Kidney capillary endothelial cell (primary cell): Measurements from ENCODE around the gene KIF2A.

Experiments used
- DNase-seq: peaks from one replicate; pipeline ENCODE4 v3.0.0-alpha.2; 2018; ENCODE audit warnings: low spot score

KIF2A gene

DNA sequence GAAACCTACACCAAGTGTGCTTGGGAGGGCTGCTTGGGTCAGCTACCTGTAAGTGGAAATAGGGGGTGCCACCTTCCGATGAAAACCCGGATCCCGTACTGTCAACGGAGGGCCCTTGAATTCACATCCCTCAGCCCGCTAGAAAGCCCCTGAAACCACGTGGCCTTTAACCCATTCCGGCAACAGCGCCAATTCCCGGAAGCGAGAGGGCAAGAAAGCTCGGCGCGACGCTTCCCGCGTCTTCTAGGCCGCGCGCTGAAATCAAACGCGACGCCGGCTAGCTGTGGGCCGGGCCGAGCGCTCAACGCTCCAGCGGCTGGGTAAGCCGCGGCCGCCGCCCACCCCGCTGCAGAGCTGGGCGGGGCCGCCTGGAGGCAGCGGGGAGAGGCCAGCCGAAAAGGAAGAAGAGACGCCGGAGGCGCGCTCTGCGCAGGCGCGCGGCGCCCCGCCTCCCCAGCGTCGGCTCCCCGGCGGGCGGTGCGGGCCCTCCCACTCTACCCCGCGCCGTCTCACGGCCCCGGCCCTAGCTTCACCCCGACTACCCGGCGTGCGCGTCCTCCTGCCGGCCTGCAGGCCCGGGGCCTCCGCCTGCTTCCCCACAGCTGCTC is at the start of gene KIF2A:
Gene KIF2A, plus strand, starts transcription at position 492 of the 608 bp plus-strand sequence. CDS start 267 bp downstream, outside the sequence.
- peak; percentile 95 for DNase-seq

DNA sequence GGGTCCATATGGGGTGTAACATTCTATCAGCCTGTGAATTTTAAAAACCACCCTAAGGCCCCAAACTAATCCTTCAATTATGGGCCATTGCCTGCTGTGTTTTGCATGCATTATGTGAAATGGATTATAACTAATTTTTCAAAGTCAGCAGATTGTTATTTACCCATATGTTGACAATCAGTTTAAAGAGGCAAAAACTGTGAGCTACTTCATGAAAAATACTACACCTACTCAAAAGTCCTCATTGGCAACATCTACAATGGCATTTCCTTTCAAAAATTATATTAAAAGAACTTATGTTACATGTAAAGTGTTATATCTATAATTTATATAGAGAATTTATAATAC is 49.0 kb upstream of the KIF2A start:
- no peak for DNase-seq

DNA sequence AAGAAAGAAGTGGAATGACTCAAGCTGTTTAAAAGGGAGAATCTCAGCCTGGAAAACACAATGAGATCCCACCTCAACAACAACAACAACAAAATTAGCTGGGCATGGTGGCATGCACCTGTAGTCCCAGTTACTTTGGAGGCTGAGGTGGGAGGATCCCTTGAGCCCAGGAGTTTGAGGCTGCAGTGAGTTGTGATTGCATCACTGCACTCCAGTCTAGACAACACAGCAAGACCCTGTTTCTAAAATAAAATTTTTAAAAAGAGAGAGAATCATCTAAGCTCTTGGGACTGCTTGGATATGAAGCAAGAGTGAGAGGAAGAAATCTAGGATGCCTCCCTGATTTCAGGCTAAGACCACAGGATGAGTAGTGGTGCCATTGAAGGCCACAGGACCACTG is 47.4 kb upstream of the KIF2A start:
- DNase-seq, result no peak

DNA sequence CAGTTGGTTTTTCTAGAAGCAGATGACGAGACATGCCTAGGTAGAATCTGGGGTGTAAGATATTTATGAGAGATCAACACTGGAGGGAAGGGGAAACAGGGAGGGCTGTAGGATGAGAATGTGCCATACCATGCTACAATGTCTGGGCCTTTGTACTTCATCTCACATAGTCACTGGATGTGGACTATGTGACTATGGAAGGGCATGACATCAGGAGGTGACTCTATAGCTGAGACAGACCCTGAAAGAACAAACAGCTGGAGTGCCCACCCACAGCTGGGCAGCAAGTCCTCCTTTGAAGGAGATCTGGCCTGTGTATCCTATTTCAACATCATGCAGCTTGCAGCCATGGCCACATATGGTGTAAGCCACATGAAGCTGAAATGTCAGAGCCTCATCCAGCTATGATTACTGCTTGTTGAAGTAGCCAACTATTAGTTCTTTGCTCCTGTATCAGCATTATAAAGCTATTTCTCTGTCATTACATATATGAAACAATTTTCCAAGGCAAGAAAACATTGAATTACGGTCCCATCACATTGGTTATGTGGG is 46.2 kb upstream of the KIF2A start:
- no peak for DNase-seq

DNA sequence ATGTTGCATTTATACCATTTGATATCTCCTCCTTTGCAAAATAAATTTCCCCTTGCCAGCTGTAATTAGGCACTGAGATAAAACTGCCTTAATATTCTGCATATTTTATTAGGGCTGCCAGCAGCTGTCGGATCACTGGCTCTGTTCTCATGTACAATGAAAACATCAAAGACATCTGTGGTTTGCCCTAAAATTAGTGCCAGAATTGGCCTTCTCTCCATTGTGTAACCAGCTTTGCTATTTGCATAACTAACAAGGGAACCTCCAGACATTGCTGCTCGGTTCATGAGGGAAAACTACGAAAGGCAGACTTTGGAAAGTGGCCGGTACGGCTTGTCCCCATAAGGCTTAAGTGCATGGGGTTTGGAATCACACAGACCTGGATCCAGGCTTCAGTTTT is 45.5 kb upstream of the KIF2A start:
- no peak for DNase-seq

DNA sequence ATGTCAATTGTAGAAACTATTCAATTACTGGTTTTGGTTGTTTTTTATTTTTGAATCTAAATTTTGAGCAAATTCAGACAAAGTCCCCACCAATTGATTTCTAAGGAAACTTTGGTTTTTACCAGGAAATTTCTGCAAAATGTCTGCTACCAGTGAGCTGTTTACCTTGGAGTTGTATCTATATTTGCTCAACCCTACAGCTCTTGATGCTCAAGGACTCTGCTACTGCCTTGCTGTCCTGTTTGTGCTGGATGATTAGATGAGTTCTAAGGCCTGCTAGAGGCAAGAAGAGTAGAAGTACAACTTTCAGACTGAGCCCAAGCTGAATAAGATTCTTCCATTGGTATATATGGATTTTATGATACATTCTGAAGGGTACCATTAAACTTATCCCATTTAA is 42.6 kb upstream of the KIF2A start:
- DNase-seq, result no peak

DNA sequence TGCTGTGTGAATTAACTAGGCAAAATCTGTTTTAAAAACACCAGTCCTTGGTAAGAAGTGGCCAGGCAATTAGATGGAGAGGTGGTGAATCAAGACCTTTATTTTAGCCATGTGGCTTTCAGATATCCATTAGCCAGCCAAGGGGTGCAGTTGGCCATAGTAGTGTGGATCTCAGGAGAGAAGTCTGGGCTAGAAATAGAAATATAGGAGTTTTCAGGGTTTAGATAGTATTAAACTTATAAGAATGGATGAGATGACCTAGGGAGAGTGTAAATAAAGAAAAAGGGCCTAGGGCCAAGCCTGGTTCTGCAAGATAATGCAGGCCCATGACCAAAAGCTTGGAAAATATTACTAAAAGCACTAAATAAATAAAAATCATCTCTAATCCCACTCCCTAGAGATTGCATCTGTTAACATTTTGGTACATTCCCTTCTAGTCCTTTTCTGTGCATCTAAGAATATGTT is 40.3 kb upstream of the KIF2A start:
- no peak for DNase-seq

DNA sequence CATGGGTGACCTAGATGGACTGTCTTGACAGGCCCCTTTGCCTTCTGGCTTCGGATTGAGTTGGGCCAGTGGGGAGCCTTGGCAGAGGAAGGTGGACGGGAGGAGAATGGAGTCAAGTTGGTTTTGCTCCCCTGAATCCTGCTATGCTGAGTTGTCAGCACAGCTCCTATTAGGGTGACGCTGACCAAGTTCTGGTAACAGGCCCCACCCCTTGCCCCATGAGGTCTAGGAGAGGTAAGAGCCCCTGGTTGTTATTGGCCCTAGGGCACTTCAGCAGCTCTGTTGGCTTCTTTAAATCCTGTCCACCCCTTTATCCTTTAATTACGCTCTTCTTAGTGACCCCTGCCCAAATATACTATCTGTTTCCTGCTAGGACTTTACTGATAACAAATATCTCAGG is 39.4 kb upstream of the KIF2A start:
- no peak for DNase-seq

DNA sequence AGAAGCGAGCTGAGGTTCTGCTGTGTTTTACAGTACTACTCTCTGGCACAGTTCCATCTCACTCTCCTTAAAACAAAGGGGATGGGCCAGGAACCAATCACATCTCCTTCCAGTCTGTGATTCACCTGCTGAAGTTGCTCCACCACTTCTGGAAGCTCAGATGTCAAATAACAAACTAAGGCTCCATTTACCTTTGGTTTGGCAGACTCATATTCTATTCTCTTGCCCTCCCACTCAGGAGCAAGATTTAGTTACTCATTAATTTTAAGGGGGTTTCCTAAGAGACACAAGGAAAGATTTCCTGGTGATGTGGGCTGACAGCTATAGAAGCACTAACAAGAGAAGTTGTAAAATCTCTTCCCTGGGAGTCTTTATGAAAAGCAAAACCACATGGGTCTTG is 37.8 kb upstream of the KIF2A start:
- DNase-seq, result no peak

DNA sequence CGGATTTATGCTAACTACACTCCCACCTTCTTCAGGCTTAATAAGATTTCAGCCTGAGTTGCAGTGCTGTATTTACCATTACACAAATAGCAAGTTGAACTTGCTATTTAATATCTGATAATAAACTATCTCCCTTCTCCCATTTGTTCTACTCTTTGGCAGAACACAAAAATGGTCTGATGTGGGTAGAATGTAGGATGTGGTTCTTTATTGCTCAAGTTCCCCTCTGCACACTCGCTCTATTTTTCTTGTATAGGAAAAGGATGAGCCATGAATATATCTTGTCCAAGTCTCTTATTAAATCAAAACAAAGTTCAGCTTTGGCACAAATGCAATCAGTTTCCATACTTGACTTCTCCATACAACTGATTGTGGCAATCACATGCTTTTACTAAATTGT is 37.2 kb upstream of the KIF2A start:
- no peak for DNase-seq

DNA sequence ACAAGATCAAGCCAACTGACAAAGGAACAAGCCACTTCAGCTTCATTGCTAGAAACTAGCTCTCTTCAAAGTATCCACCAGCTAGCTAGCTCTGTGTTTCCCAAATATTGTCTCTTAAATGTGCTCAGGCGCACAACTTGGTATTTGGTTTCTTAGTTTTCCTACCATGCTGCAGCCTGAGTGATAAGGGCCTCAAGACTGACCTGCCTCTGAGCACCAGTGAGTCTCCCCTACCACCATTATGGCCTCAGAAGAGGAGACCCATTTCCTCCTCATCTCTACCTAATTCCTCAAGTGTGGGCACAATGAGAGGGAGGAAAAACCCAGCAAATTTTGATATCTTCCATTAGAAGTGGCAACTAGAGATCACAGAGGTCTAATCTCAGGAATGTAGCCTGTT is 34.6 kb upstream of the KIF2A start:
- no peak for DNase-seq

DNA sequence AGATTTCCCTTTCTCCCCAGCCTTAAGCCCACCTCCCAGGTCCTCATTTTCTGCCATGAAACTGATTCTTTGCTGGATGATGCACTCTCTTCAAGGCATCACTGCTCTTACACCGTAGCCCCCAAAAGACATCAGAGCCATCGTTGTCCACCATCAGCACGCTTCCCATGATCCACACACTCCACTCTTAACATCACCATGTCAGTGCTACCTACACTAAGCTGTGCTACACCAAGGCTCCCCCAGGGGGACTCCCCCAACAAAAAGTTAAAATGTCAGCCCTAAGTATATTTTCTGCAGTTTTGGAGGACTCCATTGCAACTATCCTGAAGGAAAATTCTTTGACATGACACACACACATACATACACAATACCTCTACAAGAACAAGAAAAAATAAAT is 34.1 kb upstream of the KIF2A start:
- DNase-seq, result no peak

DNA sequence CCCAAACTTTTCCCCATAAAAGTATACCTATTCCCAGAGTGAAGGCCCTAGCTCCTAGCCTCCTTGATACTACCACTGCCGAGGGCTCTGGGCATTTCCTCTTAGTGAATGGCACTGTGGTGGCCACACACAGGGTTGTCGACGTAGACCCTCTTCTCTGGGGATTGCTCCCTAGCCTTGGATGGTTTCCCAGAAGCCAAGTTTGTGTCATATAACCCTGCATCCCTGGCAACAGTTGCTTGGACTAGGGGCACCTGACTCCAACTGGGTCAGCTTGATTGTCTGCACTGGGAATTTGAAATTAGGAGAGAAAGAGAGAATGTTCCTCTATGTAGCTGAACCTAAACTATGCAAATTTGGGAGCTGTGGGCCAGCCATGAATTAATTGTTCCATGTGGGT is 32.3 kb upstream of the KIF2A start:
- DNase-seq, result no peak

DNA sequence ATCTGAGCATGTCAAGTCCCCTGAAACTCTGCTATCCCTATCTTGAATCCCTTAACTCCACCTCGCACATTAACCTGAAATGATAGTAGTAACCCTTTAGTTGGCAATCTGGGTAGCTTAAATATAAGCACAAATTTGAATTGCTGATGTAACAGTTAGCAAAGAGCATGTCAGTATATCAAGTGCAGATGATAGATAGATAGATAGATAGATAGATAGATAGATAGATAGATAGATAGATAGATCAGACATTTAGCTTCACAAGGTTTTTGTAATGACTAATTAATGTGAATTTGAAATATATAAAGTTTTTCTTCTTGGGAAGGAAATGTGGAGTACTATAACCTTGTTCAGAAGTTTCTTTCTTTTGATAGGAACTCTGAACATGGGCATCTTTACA is 30.4 kb upstream of the KIF2A start:
- no peak for DNase-seq

DNA sequence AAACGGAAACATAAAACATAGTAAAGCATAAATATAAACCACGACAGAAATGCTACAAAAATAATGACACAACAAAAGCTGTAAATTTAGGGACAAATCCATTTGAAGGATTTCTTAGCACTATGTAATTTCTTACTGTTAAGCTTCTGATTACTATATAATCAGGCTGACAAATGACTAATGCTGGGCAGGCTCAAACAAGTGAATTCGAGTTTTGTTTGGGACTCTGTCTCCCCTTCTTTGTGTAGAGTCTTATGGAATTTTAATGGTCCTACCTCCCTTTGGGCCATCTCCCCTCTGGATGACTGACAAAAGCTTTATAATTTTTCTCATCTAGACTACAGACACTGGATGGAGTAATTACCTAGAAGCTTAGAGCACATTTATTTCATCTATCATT is 24.6 kb upstream of the KIF2A start:
- no peak for DNase-seq

DNA sequence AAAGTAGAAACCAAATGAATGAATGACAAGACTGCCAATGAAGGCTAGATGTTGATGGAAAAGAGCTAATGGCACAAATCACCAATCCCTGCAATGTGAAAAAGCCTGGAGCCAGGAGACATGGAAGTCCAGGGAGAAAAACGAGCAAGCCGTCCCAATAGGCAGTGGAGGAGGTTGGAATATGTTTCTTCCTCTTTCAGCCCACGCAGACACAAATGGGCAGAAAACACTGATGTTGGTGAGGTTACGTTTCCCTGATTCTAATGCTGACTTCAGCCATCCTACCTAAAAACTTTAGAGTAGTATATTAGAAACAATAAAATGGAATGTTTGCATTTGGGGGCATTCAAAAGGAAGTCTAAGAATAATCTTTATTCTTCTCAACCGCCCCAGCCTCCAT is 23.9 kb upstream of the KIF2A start:
- DNase-seq, result no peak

DNA sequence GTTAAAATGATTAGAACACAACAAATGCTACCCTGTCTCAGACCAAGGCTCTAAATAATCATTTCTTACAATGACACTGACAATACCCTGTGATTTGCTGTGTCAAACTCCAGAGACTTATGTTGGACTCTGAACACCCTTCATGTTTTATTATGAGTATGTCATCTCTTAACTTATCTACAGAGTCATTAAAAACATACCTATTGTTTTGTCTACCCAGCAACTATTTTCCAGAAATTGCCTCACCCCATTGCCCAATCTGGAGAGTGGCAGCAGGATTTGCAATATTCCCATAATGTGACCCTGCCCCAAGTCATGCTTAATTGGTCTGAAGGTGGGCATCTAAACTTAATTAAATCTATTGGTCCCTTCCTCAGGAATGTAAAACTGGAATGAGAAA is 23.0 kb upstream of the KIF2A start:
- DNase-seq, result no peak

DNA sequence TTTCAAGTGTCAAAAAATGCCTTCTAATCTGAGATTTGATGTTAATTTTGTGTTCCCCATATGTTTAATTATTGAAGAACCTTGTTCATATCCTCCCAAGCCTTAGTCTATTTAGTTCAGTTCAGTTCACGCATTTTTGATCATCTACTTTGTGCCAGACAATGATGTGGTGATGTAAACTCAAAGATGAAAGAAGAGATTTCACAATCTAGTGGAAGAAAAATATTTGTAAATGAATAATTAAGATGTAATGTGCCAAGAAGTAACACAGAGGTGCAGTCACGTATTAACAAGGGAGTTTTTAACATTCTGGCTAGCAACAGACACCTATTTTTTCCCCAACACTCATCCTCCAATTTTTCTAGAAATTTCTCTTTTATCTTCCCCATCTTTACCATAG is 22.1 kb upstream of the KIF2A start:
- no peak for DNase-seq

DNA sequence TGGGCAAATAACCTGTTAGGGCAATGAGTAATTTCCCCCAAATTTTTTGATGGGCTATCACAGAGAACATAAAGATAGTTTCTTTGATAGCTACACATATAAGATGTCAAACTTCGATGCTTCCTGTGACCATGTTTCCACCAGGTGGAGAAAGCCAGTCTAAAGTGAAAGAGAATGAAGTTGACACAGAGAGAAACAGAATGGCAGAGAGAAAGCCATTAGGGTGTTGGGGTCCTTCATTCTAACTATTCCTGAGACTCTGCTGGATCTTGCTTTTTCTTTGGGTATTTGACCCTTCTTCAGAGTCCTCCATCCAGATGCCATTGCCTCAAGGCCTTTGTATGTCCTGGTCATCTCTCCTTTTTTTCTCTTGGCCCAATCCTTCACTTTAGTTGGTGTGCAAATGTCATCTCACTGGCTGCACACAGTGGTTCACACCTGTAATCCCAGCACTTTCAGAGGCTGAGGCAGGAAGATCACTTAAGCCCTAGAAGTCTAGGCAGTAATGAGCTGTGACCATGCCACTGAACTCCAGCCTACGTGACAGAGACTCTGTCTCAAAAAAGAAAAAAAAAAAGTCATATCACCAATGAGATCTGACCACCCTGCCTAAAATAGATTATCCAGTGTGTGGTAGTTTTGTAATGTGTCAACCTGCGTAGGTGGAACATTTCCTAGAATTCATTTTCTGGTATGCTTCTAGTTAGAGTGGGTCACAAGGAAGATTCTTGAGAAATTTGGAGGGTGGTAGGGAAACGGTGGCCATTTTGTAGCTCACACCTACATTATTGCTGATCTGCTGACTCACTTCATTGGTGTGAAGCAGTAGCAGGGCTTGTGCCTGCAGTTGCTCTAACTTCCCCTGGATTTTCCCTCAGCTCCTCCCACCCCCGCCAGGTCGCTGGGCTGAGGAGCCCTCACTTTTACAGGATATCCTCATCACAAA is 20.8 kb upstream of the KIF2A start:
- no peak for DNase-seq

DNA sequence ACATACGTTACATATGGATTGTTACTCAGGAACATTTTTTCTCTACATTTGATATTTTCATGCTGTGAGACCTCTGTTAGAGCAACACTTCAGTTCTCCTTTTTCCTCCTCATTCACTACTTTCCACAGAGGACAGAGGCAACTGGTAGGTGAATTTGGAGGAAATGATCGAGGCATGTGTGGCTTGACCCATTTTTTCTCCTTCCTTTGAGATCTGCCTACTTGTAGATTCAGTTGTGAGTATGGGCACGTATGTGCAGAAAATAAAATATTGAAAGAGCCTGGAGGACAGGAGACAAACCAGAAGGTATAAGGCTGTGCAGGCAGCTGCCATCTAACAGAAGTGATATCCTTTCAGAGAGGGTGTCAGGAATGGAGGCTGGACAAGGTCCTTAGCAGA is 19.2 kb upstream of the KIF2A start:
- no peak for DNase-seq

DNA sequence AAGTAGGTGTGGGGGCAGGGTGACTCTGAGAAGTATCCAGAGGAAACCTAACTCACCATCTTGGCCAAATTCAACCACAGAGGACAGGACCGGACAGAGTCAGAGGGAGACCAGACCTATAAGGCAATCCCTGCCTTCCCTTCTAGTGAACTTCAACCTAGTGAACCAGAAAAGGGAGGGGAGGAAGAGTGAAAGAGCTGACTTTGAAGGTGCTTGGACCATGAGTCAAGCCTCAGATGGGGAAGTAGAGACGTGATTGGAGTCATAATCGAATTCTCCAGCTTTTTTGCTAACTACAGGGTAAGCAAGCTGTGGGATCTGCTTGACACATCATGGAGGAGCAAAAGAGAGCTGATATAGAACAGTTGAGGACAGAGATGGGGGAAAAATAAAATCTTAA is 18.8 kb upstream of the KIF2A start:
- DNase-seq, result no peak

DNA sequence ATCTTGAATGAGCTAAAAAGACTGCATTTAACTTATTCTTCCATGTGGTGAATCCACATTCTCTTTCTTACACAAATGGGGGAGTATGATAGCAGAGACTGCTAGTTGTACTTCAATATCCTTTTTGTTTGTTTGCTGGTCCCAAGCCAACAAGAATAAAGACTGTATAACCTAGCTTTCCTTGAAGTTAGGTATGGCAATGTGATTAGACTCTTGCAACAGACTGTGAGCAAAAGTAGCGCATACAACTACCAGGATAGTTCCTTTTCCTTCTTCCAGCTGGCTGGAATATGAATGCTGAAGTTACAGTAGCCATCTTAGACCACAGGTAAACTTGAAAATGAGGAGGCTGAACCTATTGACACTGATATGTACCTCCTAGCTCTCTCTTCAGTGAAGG is 17.9 kb upstream of the KIF2A start:
- no peak for DNase-seq

DNA sequence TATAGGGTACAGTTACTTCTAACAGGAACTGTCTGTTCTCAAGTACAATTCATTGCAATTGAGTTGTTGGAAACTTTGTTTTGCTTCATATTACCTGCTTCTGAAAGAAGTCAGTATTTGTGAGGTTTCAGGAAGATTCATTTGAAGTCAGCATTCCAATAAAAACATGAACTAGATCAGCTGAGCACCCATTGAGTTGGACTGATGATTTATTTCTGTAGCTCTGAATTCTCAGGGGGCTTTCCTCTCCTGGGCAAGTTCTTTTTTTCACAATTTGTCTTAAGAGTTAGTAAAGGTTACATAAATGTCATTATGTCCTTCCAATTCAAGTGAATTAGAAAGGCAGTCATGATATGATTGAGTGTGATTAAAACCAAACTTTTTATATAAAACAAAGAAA is 16.2 kb upstream of the KIF2A start:
- DNase-seq, result no peak
